Ammon's horn (tissue), 1 donor: ENCODE measurements around the gene SSUH2.
A peak's percentile ranks its signal among the peaks of the same experiment; 100 is the strongest.
"Not testable (repeated sequence)": the region's sequence is repeated elsewhere in the genome, so short reads cannot be mapped to it uniquely, and the experiment has no call there.

Experiments
- DNase-seq: peaks from one replicate; pipeline ENCODE4 v3.0.0-alpha.2; 2016; ENCODE audit warnings: low spot score

Gene SSUH2

GRCh38 chr3:8608791-8609467 is 35.7 kb downstream of the SSUH2 start:
- no peak for DNase-seq

DNA sequence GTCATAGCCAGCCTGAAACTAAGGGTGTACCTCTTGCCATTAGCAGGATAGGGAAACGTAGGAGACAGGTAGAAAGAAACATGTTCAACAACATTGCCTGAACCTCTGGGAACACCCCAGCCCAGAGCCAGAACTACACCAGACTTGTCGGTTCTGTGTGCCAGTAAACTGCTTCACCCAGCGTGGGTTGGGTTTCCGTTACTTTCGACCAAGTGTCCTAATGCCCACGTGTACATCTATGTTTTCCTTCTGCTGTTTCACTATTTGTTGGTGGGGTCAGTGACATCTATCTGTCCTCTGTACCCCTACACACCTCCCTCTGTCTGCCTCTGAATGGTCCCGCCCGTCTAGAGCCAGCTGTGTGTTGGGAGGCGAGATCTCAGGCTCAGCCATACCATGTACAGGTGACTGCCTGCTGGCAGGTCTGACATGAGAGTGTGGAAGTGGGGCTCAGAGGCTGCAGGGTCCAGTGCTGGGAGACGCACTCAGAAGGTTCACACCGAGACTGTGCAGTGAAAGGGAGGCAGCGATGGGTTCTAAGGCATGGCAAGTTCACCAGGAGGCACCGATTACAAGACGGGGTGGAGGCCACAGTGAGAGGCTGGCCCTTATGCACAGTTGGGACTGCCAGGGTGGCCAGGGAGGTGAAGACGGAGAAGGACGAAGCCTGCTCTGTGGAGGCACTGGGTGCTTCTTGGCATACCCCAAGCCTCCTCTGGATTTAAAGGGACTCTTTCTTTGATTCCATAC is 36.4 kb downstream of the SSUH2 start:
- no peak for DNase-seq

DNA sequence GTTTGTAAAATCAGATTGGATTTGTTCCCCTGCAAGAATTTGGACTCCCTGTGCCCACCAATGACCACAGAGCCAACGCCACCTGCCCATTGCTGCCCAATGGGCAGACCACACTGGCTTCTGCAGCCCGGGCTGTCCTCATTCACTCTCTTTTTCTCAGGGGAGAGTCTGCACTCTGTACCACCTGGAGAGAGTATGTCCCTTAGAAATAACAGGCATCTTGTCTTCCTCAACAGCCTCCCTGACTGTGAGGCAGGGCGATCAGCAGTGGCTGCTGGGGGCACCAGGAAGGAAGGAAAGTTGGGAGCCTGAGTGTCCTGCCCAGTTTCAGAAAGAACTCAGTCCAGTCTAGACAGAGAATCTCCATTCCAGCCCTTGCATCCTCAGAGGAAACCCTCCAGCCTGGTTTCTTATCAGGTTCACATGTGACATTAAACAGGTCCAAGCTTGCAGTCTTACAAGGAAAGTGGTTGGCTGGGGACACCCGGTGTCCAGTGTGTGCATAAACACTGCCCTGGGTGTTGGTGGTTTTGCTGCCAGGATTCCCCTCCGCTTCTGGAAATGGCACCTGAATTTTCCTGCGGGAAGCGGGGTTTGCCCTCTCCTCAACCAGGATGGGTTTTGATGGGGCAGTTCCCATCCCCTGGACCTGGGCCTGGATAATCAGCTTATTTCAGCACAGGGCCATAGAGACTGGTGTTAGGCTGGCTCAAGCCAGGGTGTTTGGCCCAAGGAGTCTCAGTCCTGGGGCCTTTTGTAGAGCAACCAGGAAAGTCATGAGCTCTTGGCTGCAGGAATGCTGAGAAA is 37.2 kb downstream of the SSUH2 start:
- peak; percentile 64 for DNase-seq

GRCh38 chr3:8606701-8607231 is 37.8 kb downstream of the SSUH2 start:
- no peak for DNase-seq

DNA sequence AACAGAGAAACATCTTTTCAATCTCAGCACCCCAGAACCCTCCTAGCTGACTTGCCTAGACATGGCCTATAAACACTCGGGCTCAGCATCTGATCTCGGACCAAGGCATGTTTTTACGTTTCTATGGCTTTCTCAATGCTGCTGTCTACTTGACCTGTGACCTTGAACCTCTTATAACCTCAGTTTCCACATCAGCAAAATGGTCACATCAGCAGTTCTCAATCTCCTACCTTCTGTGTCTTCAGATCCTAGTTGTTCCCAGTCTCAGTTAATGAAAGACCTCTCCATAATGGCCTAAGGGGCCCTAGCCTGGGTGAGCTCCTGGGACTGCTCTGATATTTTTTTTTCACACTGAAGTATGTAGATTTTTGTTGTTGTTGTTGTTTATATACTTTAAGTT is 39.6 kb downstream of the SSUH2 start:
- no peak for DNase-seq

- no peak for DNase-seq
Observed at GRCh38 chr3:8604006-8604405, 40.6 kb downstream of the SSUH2 start.

DNA sequence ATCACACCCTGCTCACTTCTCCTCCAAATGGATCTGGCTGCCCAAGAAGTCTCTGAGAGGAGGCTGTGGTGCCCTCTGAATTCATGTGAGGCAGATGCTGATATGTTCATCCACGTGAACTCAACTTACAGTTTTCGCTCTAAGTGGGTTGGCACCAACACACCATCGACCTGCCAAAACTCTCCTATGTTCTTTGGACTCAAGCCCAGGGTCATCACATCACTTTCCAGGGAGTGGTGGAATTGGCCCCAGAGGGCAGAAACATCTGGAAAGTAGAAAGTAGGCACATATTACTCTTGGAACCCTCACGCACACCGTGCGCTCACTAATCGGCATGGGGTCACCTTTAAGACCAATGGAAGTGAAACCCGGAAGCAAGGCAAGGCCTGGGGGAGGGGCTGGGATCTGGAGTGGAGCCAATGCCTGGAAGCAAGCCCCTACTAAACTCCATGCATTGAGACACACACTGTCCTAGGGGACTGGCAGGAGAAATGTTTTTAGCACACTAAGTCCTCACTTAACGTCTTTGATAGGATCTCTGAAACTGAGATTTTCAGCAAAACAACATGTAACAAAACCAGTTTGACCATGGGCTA is 41.4 kb downstream of the SSUH2 start:
- DNase-seq, result no peak

DNA sequence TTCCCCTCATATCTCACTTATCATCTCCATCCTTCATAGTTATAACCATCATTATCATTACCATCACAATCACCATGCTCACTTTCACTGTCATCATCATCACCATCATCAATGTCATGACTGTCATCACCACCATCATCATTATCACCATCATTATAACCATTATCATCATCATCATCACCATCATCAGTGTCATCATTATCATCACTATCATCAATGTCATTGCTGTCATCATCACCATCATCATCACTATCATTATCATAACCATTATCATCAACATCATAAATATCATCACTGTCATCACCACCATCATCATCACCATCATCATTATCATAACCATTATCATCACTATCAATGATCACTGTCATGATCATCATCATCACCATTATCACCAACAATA is 44.1 kb downstream of the SSUH2 start:
- no peak for DNase-seq

- DNase-seq, result no peak
Observed at GRCh38 chr3:8599146-8599545, 45.5 kb downstream of the SSUH2 start.

- DNase-seq, result no peak
Observed at GRCh38 chr3:8597219-8597853, 47.3 kb downstream of the SSUH2 start.

GRCh38 chr3:8596321-8597218 is 48.0 kb downstream of the SSUH2 start:
- no peak for DNase-seq

- peak; percentile 78 for DNase-seq
Observed at GRCh38 chr3:8595695-8596115, 48.9 kb downstream of the SSUH2 start.

- no peak for DNase-seq
Observed at GRCh38 chr3:8595252-8595651, 49.3 kb downstream of the SSUH2 start.

GRCh38 chr3:8593021-8593827 is 51.4 kb downstream of the SSUH2 start:
- DNase-seq, result no peak

GRCh38 chr3:8589880-8590556 is 54.6 kb downstream of the SSUH2 start:
- DNase-seq, result no peak

DNA sequence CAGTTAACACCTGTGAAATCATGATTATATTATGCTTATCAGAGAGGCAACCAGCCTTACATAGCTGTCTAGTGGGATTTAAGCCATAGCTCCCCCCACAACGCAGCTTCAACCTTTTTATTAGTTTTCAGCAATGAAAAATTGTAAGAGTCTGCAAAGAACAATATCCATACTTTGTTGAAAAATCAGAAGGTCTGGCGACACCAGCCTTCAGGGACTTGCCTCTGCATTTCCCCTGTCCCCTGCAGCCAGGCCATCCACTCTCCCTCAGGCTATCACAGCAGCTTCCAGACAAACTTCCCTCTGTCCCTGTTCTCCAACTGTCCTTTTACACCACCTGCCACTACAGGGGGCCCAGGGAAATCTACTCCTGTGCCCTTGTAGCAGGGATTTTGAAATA is 59.9 kb downstream of the SSUH2 start:
- DNase-seq, result no peak

- no peak for DNase-seq
Observed at GRCh38 chr3:8581806-8582445, 62.7 kb downstream of the SSUH2 start.

GRCh38 chr3:8581373-8581772 is 63.2 kb downstream of the SSUH2 start:
- no peak for DNase-seq

- DNase-seq, result not testable (repeated sequence)
Observed at GRCh38 chr3:8580434-8580833, 64.2 kb downstream of the SSUH2 start.
